ENCODE measurements around the gene GALNT4.

GRCh38 chr12:89501793-89502192 lies 22.8 kb downstream of the GALNT4 start:
- no peak for TF ChIP-seq POLR2AphosphoS5 (IDR thresholded peaks at IDR 0.05)
- TF ChIP-seq CTCF (IDR thresholded peaks at IDR 0.05 in 8 of 11, conservative IDR thresholded peaks at IDR 0.05 in 3 of 11): no peak
- TF ChIP-seq POLR2A (IDR thresholded peaks at IDR 0.05): no peak

All from spleen (tissue), 7 donors.